ENCODE data around the gene PNO1. TPM values are rescaled to one million over a fixed set of nuclear protein-coding genes. Genes with fewer than 3 reads are reported as not detected.
A peak's percentile ranks its signal among the peaks of the same experiment; 100 is the strongest.

The PNO1 gene
- total and polyA plus RNA-seq, 9 of the 15 experiments (the other 6 are each of a cell fraction or from before 2014, with no cell fraction given) = 11.8 to 81.7 (median 41.1) TPM

DNA sequence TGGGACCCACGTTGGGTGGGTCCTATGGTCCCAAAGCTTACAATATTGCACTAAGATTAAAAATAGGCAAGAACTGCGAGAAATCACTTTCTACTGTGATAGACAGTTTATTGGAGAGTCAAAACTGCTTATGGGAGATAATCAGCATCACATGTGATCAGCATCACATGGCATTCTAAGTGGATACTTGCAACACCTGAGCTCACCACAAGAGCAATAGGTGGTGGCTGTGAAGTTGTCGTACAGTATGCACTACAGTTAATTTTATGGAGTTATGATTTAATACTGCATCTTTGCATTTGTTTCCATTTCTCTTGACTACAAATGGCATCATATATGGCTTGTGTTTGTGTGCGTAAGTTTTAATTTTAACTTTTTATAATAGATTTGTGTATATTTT, 11.6 kb downstream of the PNO1 start:
- WGBS (ENCODE audit: insufficient coverage, low coverage, missing lambda C conversion rate) = 96% methylated on average over 4 of the region's 4 CpGs
- no peaks in the 10 kb centered on the region for H3K9me1 ChIP-seq (ENCODE audit: control insufficient read depth, insufficient read depth, low read length)
- H3K27me3 ChIP-seq (ENCODE audit: control insufficient read depth in 2 of 2, insufficient read depth in 2 of 2, low read length in 2 of 2) = no peaks in the 10 kb centered on the region
- intact Hi-C loops (cut with micrococcal nuclease) = no loop called here
- BruUV-seq (replicated peaks) = no TSS peak
- H3K79me2 ChIP-seq (ENCODE audit: control insufficient read depth, insufficient read depth, low read length) = peaks cover 17% of the 10 kb centered on the region; the same call in 2 of the 3 replicates
- ATAC-seq (peak; percentile 40; the same call in 1 of the 3 replicates), FAIRE-seq (no peak), DNase-seq (ENCODE audit: extremely low read depth in 1 of 4, low spot score in 3 of 4) (no peak)
- TF ChIP-seq ZNF12 (CRISPR knock-in tag; IDR thresholded peaks at IDR 0.05) (no peak), ZNF507 (tag; conservative IDR thresholded peaks at IDR 0.05) (no peak), ZNF224 (CRISPR knock-in tag; IDR thresholded peaks at IDR 0.05) (no peak), TCFL5 (CRISPR knock-in tag; conservative IDR thresholded peaks at IDR 0.05) (no peak), ZNF140 (CRISPR knock-in tag; IDR thresholded peaks at IDR 0.05) (0 out of 2 replicates have a peak, but pooled peaks have one; percentile 45)
- TF ChIP-seq, protein P1, sequence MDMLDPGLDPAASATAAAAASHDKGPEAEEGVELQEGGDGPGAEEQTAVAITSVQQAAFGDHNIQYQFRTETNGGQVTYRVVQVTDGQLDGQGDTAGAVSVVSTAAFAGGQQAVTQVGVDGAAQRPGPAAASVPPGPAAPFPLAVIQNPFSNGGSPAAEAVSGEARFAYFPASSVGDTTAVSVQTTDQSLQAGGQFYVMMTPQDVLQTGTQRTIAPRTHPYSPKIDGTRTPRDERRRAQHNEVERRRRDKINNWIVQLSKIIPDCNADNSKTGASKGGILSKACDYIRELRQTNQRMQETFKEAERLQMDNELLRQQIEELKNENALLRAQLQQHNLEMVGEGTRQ (CRISPR knock-in tag; IDR thresholded peaks at IDR 0.05) = peak; percentile 16; the same call in 1 of the 2 replicates
- TF ChIP-seq, protein P2, sequence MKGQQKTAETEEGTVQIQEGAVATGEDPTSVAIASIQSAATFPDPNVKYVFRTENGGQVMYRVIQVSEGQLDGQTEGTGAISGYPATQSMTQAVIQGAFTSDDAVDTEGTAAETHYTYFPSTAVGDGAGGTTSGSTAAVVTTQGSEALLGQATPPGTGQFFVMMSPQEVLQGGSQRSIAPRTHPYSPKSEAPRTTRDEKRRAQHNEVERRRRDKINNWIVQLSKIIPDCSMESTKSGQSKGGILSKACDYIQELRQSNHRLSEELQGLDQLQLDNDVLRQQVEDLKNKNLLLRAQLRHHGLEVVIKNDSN (CRISPR knock-in tag; IDR thresholded peaks at IDR 0.05) = peak; percentile 56; the same call in 1 of the 2 replicates
- TF ChIP-seq, protein P3, sequence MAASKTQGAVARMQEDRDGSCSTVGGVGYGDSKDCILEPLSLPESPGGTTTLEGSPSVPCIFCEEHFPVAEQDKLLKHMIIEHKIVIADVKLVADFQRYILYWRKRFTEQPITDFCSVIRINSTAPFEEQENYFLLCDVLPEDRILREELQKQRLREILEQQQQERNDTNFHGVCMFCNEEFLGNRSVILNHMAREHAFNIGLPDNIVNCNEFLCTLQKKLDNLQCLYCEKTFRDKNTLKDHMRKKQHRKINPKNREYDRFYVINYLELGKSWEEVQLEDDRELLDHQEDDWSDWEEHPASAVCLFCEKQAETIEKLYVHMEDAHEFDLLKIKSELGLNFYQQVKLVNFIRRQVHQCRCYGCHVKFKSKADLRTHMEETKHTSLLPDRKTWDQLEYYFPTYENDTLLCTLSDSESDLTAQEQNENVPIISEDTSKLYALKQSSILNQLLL (CRISPR knock-in tag; IDR thresholded peaks at IDR 0.05; ENCODE audit: borderline replicate concordance) = peak; percentile 60; the same call in 1 of the 2 replicates
- no peak overlapping the region for H3K27ac ChIP-seq (ENCODE audit: extremely low read depth, low read depth, low read length)
- H4K20me1 ChIP-seq (replicated peaks; ENCODE audit: control insufficient read depth, insufficient read depth, low read length) = no peaks in the 10 kb centered on the region
- no peaks in the 10 kb centered on the region for H3K4me1 ChIP-seq (replicated peaks in 1 of 2; ENCODE audit: control insufficient read depth in 2 of 2, insufficient read depth in 2 of 2, low read length in 2 of 2)
- POLR2A ChIA-PET = interaction anchor here (0.8 to 2.2 kb wide), 3 partner anchors 9 to 45 kb away, joined by 3 to 6 read pairs (median 6); no protein-coding TSS in a partner anchor
- H3K4me2 ChIP-seq (ENCODE audit: insufficient read depth, low read length) = no peak overlapping the region
- H3K9me3 ChIP-seq (replicated peaks; ENCODE audit: control insufficient read depth, insufficient read depth, low read depth, low read length) = no peaks in the 10 kb centered on the region
- H3K36me3 ChIP-seq (ENCODE audit: control insufficient read depth, insufficient read depth, low read length) = peaks cover 86% of the 10 kb centered on the region
- CTCF ChIA-PET (ENCODE audit: low intra/inter-chr PET ratio) = no interaction called here
- no peak overlapping the region for H3K9ac ChIP-seq (ENCODE audit: insufficient read depth in 1 of 2, low read depth in 2 of 2, low read length in 2 of 2)
- in situ Hi-C loops (cut with MboI) = no loop called here
- H2AFZ ChIP-seq (ENCODE audit: low read depth, low read length) = no peak overlapping the region
- H3K4me3 ChIP-seq = no peak overlapping the region
